T47D (cell line): ENCODE data around the gene NDST1.
"Not testable (repeated sequence)": the region's sequence is repeated elsewhere in the genome, so short reads cannot be mapped to it uniquely, and the experiment has no call there.

ENCODE experiments used
- DNase-seq, 2 experiments: peaks; one replicate each; pipeline versions ENCODE4 v3.0.0 to v3.0.0-alpha.2; 2011 to 2012; ENCODE audit warnings: low read depth in 1 of 2, low spot score in 1 of 2
- JUND ChIP-seq: IDR thresholded peaks from 2 replicates; pipeline ENCODE4 v1.6.1; 2012; ENCODE audit warnings: low read depth
- in situ Hi-C: cut with HindIII; loops from 2 replicates; pipeline ENCODE4 v1.10.0; 2016; ENCODE audit warnings: low sequenced_read_pairs, low pct_unique_long_range_greater_than_20kb

NDST1 gene

DNA sequence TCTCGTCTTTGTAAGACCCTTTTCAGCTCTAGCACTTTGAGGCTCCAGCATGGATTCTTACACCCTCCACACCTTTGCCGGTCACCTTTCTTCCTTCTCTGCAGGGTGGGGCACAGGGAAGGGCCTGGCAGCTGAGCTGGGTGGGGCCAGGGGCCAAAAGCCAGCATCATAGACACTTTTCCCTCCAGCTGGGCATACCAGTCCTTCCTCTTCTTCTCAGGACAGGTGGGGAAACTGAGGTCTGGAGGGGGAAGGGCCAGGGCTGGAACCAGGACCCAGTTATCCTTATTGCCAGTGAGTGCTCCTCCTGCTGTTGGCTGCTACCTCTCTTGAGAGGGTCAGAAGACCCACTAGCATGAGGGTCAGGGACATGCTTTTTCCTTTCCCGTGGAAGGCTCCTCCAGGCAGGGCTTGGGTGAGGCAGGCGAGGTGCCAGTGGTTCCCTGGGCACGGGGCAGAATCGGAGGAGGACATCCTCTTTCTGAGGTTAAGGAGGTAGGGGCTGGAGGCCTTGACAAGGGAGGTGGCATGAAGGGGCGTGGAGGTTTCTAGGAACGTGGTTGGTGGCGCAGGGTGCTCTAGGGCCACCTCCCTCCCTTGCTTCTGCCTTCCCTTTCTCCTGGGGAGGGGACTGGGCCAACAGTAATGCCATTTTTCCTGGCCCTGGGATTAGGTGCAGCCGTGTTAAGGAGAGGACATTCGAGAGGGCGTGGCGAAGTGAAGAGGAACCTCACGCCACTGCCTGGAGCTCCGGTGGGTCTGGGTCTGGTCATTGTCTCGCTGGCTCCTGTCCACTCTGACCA lies at the start of gene NDST1:
Gene NDST1 (plus strand): TSS at position 658 of the 803 bp plus-strand sequence. CDS start 13,124 bp downstream, outside the sequence.
- in situ Hi-C loops = no loop called here
- TF ChIP-seq JUND = no peak
- peak in 1 of 2 experiments; percentile 96 for DNase-seq

DNA sequence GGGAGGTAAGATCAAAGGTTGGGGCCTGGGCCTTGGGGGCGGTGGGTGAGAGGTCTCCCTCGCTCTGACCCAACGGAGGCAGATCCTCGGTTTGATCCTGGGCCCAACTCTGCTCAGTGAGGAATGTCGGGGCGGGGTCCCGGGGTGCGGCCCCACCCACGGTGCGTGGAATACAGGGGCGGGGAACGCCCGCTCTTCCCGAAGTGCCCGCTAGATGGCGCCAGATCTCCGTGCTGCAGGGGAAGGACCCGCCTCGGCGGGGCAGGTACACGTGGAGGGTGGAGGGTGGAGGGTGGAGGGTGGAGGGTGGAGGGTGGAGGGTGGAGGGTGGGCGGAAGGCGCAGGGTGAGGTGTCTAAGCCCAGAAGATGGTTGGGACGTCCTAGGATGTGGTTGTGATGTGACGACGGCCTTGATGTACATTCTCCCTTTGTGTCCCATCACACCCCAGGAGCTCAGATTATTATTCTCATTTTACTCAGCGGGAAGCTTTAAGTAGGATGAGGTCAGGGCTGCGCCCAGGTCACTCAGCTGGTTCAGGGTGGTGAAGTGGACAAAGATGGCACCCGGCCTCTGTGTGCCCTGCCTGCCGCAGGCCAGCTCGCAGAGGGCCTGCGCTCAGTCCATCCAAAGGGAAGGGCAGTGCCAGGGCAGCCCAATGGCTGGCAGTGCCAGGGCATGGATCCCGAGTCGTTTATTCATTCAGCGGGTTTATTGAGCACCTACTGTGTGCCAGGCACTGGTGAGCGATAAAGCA lies 49.0 kb upstream of the NDST1 start:
- TF ChIP-seq JUND = no peak
- DNase-seq = peak; percentile 66 to 86
- in situ Hi-C loops = no loop called here

DNA sequence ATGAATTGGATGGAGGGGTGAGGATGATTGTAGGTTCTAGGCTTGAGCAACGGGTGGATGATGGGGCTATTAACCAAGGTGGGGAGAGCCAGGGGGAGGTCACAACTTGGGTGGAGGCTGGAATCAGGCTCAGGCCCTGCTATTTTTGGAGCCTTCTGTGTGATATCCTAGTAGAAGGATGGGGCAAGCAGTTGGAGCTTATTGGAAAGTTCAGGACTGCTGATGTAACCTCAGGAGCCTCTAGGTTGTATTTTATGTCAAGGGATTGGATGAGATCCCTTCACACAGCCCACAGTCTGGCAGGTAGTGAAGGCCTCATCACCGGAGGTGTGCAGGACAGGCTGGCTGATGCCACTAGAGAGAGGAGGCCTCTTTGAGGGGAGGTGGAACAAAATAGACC lies 47.1 kb upstream of the NDST1 start:
- no peak for DNase-seq
- in situ Hi-C loops = no loop called here
- TF ChIP-seq JUND = no peak

DNA sequence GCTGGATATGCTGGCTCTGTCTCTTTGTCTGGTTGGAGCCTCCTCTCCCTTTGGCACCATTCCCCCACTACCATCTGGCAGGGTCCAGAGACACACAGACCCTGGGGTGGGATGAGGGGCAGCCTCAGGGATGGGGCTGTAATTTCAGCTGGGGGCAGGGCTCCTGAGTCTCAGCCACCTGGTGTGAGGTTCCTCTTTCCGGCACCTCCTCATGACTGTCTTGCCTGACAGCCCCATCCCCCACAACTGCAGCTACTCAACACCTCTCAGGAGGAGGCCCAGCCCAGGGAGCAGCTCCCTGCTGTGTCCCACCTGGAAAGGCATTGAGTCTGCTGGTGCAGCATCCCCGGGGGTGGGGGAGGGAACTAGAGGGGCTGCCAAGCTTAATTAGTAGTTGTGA lies 46.7 kb upstream of the NDST1 start:
- DNase-seq = no peak

GRCh38 chr5:150464554-150465012 lies 43.3 kb upstream of the NDST1 start:
- no peak for TF ChIP-seq JUND
- no peak for DNase-seq
- in situ Hi-C loops = no loop called here

More for the DNA sequence above, 46.7 kb upstream of the NDST1 start:
- in situ Hi-C loops = no loop called here
- no peak for TF ChIP-seq JUND

DNA sequence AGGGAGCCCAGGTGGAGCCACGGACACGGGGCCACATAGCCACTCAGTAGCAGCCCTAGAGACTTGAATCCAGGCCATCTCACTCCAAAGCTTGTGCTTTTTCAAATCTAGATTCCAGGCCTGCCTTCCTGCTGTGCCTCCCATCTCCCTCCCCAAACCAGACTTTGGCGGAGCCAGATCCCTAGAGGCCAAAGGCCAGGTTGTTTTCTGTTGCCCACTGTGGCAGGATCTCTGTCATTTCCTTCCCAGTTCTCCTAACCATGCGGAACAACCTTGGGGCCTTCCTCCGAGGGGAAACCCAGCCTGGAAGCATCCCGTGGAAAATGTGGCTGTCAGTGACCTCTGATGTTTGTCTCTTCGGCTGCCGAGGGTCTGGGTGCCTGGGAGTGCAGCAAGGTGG lies 42.0 kb upstream of the NDST1 start:
- DNase-seq = no peak
- TF ChIP-seq JUND = no peak
- in situ Hi-C loops = no loop called here

GRCh38 chr5:150468206-150468605 lies 39.7 kb upstream of the NDST1 start:
- TF ChIP-seq JUND = no peak
- in situ Hi-C loops = no loop called here
- no peak for DNase-seq

DNA sequence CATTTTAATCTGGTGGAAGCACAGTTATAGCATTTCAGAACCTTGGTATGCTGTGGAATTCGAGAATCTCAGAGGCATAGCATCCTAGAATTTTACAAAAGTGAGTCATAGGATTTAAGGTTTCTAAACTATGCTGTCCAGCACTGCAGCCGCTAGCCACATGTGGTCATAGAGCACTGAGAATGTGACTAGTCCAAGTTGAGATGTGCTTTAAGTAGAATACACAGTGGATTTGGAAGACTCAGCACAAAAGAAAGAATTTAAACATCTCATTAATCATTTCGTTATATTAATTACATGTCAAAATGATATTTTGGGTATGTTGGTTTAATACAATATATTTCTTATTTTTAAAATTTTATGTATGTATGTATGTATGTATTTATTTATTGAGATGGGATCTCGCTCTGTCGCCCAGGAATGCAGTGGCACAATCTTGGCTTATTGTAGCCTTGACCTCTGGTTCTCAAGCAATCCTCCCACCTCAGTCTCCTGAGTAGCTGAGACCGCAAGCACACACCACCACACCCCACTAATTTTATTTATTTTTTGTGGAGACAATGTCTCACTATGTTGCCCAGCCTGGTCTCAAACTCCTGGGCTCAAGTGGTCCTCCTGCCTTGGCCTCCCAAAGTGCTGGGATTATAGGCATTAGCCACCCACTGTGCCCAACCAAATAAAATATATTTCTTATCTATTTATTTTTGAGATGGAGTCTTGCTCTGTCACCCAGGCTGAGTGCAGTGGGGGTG lies 38.0 kb upstream of the NDST1 start:
- DNase-seq = peak in 1 of 2 experiments; percentile 57
- no peak for TF ChIP-seq JUND

GRCh38 chr5:150473673-150474358 lies 34.1 kb upstream of the NDST1 start:
- in situ Hi-C loops = no loop called here
- no peak for TF ChIP-seq JUND
- peak in 1 of 2 experiments; percentile 85 for DNase-seq

More for the DNA sequence above, 38.0 kb upstream of the NDST1 start:
- in situ Hi-C loops = no loop called here

- DNase-seq, in situ Hi-C loops: not testable (repeated sequence)
These were observed 31.4 kb upstream of the NDST1 start for GRCh38 chr5:150476568-150476967.

DNA sequence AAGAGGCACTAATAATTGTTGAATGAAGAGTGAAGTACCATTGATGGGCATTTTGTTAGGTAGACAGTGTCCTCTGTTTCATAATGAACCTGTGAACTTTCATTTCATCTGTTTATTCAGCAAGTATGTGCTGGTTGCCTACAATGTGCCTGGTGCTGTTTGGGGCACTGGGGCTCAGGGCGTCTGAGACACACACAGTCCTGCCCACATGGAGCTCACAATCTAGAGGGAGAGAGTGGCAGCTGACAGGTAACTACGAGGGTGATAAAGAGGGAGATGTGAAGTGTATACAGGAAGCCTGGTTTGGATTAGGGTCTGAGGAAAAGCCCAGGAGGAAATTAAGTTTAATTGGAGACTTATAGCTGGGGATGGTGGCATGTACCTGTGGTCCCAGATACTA lies 28.5 kb upstream of the NDST1 start:
- in situ Hi-C loops = no loop called here
- no peak for DNase-seq
- TF ChIP-seq JUND = no peak

DNA sequence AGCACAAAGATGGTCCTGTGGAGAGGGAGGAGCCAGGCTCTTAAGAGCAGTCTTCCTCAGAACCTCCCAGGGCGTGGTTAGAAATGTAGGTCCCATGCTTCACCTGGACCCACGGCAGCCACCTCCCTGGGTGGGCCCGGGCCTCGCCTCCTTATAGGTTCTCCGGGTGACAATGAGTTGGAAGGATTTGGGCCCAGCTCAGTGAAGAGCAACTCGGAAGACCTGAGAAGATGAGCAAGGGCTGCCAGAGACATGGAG lies 26.3 kb upstream of the NDST1 start:
- DNase-seq = no peak
- TF ChIP-seq JUND = no peak
- in situ Hi-C loops = no loop called here

DNA sequence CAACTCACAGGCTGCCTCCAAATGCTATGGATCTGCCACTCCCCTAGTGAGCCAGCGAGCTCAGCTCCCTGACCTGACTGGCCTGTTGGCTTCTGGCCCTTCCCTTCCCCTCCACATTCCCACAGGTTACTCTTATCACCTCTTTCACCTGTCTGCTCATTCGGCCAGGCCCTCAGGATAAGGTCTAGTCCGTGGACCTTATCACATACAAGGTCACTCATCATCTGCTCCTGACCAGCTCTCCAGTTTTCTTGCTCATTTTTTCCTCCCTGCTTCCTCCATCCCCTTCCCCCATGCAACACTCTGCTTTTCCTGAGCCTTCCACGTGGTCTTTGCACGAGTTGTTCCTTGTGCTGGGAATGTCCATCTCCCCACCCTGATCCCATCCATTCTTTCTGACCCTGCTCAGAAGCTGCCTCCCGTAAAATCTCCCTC lies 25.9 kb upstream of the NDST1 start:
- no peak for DNase-seq
- in situ Hi-C loops = no loop called here
- TF ChIP-seq JUND = no peak
